Lower lobe of right lung (tissue), 2 donors: ENCODE results near the gene SELPLG. TPM values are rescaled to one million over a fixed set of nuclear protein-coding genes. Genes with fewer than 3 reads are reported as not detected.
A peak's percentile ranks its signal among the peaks of the same experiment; 100 is the strongest.

Source experiments
- ATAC-seq, 2 donors: fragments of 200-7000 bp; cut with Tn5 transposase; one replicate each; pipeline ENCODE4 v1.9.1; 2020 to 2022; ENCODE audit warnings: mild to moderate bottlenecking in 2 of 2, moderate library complexity in 2 of 2
- DNase-seq: peaks from one replicate; pipeline ENCODE4 v3.0.0-alpha.2; 2020
- H3K27ac ChIP-seq: fragments of 200-600 bp; one replicate; pipeline ENCODE4 v1.8.0; 2022
- H3K27me3 ChIP-seq: fragments of 200-600 bp; one replicate; pipeline ENCODE4 v1.8.0; 2022; ENCODE audit warnings: low read depth
- H3K36me3 ChIP-seq: fragments of 200-600 bp; one replicate; pipeline ENCODE4 v1.8.0; 2022; ENCODE audit warnings: mild to moderate bottlenecking
- H3K4me1 ChIP-seq: fragments of 200-600 bp; one replicate; pipeline ENCODE4 v1.8.0; 2022
- H3K4me3 ChIP-seq: fragments of 200-600 bp; one replicate; pipeline ENCODE4 v1.8.0; 2022; ENCODE audit warnings: mild to moderate bottlenecking
- H3K9me3 ChIP-seq: fragments of 200-600 bp; one replicate; pipeline ENCODE4 v1.8.0; 2022
- intact Hi-C: fragments of 100-400 bp; cut with DNase I; formaldehyde crosslinking; loops from one replicate; pipeline ENCODE4 v1.11.0; 2022
- total RNA-seq: library from RNA; stranded (reverse); fragmentation: NEBNext Ultra II Directional; extraction: Animal tissue kit (Norgen Biotek cat#: 25700); gene quantifications from one replicate; pipeline ENCODE4 v1.2.1, GENCODE V29; 2021
- TF ChIP-seq, protein P1 (sequence below): fragments of 200-600 bp; IDR thresholded peaks from one replicate; pipeline ENCODE4 v1.8.0; 2022; ENCODE audit warnings: antibody characterized with exemption, mild to moderate bottlenecking
- donor health status: DM: no; HTN: yes; CAD: no; lungs with severe emphysema.

Gene SELPLG
- total RNA-seq, 1 donor from 2014 or later = 59.9 TPM

DNA sequence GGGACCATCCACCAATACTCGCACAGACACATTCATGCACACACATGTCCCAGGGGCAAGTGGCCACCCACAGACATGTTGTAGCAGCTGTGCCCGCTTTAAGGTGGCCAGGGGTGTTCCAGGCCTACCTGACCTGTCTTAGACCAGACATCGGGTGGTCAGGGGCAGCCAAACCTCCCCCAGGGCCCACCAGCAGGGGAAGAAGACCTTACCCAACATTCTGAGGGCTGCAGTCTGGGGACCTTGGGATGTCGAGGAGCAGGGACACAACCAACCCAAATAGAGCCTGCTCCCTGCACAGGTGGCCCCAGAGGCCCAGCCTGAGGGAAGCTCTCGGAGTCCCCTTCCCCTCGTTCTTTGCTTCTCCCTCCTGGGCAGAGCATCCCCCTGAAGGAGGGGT lies 34.2 kb downstream of the SELPLG start:
- Histone ChIP-seq H3K27me3 (no peaks in the 10 kb centered on the region), H3K36me3 (no peaks in the 10 kb centered on the region), H3K9me3 (no peaks in the 10 kb centered on the region), H3K27ac (no peak overlapping the region), H3K4me3 (no peak overlapping the region), H3K4me1 (no peaks in the 10 kb centered on the region)
- no peak for DNase-seq
- TF ChIP-seq, protein P1, sequence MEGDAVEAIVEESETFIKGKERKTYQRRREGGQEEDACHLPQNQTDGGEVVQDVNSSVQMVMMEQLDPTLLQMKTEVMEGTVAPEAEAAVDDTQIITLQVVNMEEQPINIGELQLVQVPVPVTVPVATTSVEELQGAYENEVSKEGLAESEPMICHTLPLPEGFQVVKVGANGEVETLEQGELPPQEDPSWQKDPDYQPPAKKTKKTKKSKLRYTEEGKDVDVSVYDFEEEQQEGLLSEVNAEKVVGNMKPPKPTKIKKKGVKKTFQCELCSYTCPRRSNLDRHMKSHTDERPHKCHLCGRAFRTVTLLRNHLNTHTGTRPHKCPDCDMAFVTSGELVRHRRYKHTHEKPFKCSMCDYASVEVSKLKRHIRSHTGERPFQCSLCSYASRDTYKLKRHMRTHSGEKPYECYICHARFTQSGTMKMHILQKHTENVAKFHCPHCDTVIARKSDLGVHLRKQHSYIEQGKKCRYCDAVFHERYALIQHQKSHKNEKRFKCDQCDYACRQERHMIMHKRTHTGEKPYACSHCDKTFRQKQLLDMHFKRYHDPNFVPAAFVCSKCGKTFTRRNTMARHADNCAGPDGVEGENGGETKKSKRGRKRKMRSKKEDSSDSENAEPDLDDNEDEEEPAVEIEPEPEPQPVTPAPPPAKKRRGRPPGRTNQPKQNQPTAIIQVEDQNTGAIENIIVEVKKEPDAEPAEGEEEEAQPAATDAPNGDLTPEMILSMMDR = no peak
- intact Hi-C loops = no loop called here
- ATAC-seq = no peak

DNA sequence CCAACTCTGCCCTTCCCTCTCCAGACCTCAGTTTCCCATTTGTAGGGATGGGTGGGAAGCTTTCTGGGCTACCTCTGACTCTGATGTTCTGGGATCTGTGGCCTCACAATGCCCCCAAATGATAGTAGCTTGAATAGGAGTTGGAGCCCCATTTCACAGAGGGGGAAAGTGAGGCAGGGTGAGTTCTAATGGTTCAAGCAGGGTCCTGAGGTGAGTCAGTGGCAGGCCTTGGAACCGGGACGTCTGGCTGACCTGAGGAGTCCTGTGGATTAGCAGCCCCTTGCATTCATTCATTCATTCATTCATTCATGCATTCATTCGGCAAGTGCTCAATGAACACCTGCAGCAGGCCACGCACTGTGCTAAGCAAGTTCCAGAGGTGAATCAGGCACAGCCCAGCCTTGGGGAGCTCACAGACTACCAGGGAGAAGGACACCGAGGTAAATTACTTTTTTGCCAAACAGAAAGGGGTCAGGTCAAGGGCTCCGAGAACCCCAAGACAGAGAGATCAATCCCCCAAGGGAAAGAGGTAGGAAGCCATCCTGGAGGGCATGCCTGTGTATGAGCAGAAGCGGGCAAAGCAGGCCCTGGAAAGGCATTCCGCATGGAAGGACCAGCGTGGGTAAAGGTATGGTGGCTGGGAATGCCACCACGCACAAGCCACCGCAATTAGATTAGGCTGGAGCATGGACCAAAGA lies 35.0 kb downstream of the SELPLG start:
- TF ChIP-seq, protein P1 = no peak
- H3K27me3 ChIP-seq = no peaks in the 10 kb centered on the region
- DNase-seq (no peak), ATAC-seq (no peak)
- H3K9me3 ChIP-seq = no peaks in the 10 kb centered on the region
- H3K27ac ChIP-seq = no peak overlapping the region
- H3K4me1 ChIP-seq = no peaks in the 10 kb centered on the region
- H3K4me3 ChIP-seq = peak overlapping the region; percentile 44
- H3K36me3 ChIP-seq = no peaks in the 10 kb centered on the region
- intact Hi-C loops = no loop called here

DNA sequence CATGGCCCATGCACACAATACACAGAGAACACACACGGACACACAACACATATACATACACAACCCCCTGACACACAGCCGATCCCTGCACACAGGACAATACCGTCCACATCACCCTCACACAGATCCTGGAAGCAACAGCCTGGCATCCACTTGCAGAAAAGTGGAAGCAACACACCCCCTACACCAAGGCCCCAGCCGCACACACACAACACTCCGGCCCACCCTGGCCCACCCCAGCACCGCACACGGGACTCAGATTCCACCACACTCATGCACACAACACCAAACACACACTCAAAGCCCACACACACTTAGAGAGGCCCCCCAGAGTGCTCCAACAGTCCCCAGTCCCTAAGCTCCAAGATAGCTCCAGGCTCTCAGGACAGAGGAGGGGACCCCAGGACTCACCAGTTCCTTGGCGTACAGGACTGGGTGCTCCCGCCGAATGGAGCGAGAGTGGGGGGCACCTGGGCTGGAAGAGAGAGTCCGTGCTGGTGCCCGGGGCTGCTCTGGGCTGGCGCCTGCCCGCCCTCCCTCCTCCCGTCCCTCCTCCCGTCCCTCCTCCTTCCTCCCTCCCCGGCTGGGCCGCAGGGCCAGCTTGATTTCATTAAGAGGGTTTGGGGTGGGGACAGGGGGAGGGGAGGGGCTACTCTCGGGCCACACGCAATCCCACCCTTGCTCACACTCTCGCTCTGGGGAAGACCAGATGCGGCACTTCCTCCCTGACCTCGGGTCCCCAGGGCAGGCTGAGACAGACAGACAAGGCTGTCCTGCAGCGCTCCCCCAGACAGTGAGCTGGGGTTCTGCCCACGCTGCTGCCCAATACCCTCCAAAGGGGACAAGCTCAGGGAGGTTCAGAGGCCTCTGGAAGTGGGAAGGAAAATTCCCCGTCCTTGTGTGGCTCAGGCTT lies 35.9 kb downstream of the SELPLG start, which contains the start of gene TMEM119:
TSS of gene TMEM119 (minus strand) at position 526 of the 913 bp plus-strand sequence. CDS start 5,701 bp downstream, outside the sequence.
- DNase-seq (no peak), ATAC-seq (peak; percentile 43 to 53)
- Histone ChIP-seq H3K27ac (peak within 1 kb of the TSS; percentile 46), H3K4me1 (no peaks in the 10 kb centered on the region), H3K9me3 (no peaks in the 10 kb centered on the region), H3K4me3 (peak within 1 kb of the TSS; percentile 44), H3K36me3 (no peaks in the 10 kb centered on the region), H3K27me3 (no peaks in the 10 kb centered on the region)
- TF ChIP-seq, protein P1 = no peak
- intact Hi-C loops = no loop called here

DNA sequence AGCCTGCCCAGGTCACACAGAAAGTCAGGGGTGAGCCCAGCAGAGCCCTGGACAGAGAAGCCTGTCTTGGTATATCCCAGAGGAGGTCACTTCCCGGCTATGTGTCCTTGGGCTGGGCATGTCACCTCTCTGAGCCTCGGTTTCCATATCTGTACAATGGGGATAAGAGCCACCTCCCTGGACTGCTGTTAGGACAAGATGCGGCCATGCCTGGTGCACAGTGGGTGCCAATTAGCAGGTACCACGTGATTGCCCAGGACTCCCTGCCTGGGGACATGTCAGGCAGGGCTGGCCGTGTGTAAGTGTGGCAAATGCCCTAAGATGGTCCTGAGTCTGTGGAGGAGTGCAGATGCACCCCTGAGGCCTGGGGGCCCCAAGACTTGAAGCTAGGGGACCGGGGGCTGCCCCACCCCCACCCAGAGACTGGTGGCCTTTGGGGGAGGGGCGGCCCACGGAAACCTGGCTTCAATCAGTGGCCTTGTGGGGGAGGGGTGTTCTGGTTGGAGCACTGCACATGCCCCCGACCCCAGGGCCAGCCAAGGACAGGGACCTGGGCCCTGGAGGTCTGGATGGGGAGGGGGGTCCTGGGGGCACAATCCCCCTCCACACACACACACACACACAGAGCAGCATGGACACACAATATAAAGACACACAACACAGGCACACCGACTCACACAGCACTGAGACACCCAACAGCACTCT lies 36.7 kb downstream of the SELPLG start:
- H3K27me3 ChIP-seq = no peaks in the 10 kb centered on the region
- peak overlapping the region; percentile 46 for H3K27ac ChIP-seq
- no peaks in the 10 kb centered on the region for H3K36me3 ChIP-seq
- no peaks in the 10 kb centered on the region for H3K9me3 ChIP-seq
- no peaks in the 10 kb centered on the region for H3K4me1 ChIP-seq
- H3K4me3 ChIP-seq = peak overlapping the region; percentile 44
- DNase-seq (no peak), ATAC-seq (no peak)
- intact Hi-C loops = no loop called here
- TF ChIP-seq, protein P1 = no peak
